ENCODE measurements around the gene IFRD1. TPM values are rescaled to one million over a fixed set of nuclear protein-coding genes. Genes with fewer than 3 reads are reported as not detected.

Gene IFRD1
- total RNA-seq, 4 donors from 2014 or later = 88.5 to 99.4 (median 92.7) TPM

GRCh38 chr7:112509402-112509801 lies 59.1 kb downstream of the IFRD1 start:
- TF ChIP-seq CTCF (IDR thresholded peaks at IDR 0.05; ENCODE audit: low read depth) = no peak

- TF ChIP-seq CTCF (IDR thresholded peaks at IDR 0.05; ENCODE audit: low read depth) = no peak
Measured at GRCh38 chr7:112510001-112510742, 59.9 kb downstream of the IFRD1 start.

- TF ChIP-seq CTCF (IDR thresholded peaks at IDR 0.05; ENCODE audit: low read depth) = no peak
Measured at GRCh38 chr7:112510743-112511110, 60.5 kb downstream of the IFRD1 start.

GRCh38 chr7:112511451-112512202 lies 61.4 kb downstream of the IFRD1 start:
- no peak for TF ChIP-seq CTCF (IDR thresholded peaks at IDR 0.05; ENCODE audit: low read depth)

GRCh38 chr7:112512451-112513210 lies 62.4 kb downstream of the IFRD1 start:
- no peak for TF ChIP-seq CTCF (IDR thresholded peaks at IDR 0.05; ENCODE audit: low read depth)

GRCh38 chr7:112515989-112516388 lies 65.7 kb downstream of the IFRD1 start:
- no peak for TF ChIP-seq CTCF (IDR thresholded peaks at IDR 0.05; ENCODE audit: low read depth)

- no peak for TF ChIP-seq CTCF (IDR thresholded peaks at IDR 0.05; ENCODE audit: low read depth)
Measured at GRCh38 chr7:112517487-112517886, 67.2 kb downstream of the IFRD1 start.

All from subcutaneous adipose tissue (tissue), 4 donors.